GM18867 (cell line): ENCODE measurements around the gene COL2A1.
A peak's percentile ranks its signal among the peaks of the same experiment; 100 is the strongest.

Experiments
- ATAC-seq: cut with Tn5 transposase; IDR thresholded peaks from one replicate; pipeline ENCODE4 v1.9.1; 2021; ENCODE audit warnings: mild to moderate bottlenecking, moderate library complexity; ENCODE audit not compliant: unreplicated experiment

COL2A1 gene

DNA sequence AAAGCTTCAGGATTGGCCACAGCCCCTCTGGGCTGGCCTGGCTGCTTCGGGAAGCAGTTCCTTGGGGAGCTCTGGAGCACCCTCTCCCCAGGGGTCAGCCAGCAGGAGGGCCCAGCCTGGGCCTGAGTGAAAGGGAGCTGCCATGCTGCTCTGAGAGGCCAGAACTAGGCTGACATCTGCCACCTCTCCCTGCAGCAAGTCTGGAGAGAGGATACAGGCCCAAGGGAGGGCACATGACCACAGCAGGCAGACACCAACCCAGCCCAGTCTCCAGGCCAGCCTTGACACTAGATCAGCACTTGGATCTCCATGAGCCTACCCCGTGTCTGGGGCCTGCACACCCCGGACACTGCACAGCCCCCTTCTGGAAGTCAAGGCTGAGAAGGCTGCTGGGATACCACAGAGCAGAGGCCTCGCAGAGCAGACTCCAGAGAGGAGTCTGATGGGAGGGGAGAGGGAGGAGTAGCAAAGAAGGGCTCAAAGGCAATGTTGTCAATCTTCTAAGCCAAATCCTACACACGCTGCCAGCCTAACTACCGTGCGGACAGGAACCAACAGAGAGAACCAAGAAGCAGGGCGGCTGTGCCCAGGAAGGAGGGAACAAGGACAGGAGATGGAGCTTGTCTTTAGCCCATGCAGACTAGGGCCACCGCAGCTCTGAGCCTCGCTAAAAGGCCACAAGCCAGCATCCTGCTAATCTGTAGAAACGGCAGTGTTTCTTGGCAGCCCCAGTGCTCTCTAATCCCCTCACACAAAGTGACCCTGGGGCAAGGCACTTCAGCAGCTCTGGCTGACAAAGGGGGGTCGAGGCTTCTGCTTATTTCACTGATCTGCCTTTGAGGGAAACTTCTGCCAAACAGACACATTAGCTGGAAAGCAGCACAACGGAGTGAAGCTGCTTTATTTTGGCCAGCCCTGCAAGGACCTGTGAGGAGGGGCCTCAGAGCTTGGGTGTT, 12.9 kb downstream of the COL2A1 start:
- no peak for ATAC-seq

DNA sequence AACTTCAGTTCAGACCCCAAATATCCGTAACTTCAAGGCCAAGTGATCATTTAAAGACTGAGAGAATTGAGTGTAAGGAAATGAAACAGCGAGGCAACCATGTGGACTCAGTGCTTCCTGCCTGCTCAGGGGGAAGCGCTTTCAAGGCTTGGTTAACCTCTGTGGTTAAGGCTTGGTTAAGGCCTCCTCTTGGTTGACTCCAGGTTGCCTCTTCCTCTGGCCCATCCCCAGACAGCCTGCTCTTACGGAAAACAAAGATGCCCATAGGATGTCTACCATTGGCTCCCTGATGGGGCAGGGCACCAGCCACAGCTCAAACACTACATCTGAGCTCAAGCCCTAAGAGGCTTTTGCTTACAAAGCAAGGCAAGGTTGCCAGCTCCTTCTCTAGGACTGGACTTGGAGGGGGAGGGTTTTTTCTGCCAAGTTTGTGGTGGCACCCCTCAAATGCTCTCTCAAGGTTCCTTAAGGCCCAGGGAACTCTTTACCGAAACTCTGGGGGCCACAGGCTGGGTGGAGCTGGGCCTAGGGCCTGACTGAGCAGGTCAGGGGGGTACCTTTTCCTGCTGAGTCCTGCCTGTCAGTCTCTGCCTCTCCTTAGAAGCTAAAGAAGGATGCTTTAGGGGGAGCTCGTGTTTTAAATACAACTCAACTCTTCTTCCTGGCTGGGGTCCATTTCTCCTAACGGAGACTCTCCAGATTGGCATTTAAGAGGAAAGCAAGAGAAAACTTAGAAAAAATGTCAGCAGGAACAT, 13.7 kb downstream of the COL2A1 start:
- ATAC-seq, result peak; percentile 90

DNA sequence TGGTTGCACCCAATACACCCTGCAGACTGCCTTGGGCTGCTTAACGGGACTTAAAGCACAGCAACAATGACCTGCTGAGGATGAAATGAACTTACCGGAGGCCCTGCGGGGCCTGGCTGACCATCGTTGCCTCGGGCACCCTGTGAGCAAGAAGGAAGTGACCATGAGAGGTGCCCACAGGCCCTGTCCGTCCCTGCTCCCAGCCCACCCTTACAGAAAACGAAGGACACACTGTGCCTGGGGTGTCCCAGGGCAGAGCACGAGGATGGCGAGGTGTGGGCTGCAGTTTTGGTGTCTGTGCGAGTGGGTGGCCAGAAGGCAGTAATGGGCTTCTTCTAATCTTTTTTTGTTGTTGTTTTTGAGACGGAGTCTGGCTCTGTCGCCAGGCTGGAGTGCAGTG, 14.6 kb downstream of the COL2A1 start:
- ATAC-seq, result no peak

DNA sequence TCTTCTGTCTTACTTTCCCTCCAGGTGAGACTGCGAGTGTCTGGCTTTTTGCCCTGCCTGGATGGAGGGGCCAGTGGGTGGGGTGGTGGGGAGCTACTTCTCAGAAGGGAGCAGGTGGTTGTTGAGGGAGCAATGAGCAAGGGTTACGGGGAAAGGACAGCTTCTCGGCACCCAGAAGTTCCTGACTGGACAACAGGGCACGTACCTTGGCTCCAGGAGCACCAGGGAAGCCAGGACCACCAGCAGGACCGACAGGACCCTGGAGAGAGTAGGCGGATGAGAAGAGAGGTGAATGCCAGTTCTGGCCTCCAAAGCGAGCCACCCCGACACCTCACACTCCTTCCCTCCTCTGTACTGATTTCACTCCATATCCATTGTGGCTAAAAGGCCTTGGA, 15.3 kb downstream of the COL2A1 start:
- ATAC-seq, result no peak

DNA sequence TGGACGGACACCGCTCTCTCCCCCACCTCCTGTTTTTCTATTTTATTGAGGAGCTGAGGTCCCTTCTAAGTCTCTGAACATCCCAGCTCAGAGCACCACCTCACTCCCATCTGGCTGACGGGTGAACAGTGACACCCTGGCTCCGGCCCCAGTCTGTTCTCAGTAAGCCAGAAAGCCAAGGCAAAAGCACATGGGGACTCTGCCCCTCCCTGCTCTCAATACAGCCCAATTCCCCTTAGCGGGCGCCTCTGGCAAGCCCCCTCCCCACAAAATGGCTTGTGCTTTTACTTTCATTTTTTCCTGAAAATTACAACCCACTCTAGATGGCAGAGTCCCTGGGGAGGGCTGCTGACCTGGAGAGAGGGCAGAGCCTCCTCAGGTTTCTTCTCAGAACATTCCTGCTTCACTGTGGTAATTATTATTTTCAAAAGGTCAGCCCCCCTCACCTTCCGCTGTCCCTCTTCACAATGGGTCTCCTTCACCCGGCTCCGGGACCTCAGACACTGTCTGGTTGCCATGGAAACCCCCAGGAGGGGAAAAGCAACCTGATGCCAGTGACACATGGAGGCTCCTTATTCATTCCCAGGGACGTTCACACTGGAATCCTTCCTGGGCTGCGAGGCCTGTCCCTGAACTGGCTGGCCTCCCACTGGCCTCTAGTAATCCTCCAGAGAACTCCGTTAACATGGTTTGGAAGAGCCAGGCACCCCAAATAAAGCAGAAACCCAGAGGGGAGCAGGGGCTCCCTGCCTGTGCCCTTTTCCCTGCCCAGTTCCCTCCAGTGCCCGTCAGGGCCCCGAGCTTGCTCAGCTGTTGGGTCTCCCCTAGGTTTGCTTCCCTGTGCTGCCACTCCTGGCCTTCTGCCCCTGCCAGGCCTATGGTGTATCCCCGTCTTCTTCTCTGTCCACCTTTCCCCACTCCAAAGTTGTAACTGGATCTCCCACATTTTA, 15.9 kb downstream of the COL2A1 start:
- no peak for ATAC-seq

DNA sequence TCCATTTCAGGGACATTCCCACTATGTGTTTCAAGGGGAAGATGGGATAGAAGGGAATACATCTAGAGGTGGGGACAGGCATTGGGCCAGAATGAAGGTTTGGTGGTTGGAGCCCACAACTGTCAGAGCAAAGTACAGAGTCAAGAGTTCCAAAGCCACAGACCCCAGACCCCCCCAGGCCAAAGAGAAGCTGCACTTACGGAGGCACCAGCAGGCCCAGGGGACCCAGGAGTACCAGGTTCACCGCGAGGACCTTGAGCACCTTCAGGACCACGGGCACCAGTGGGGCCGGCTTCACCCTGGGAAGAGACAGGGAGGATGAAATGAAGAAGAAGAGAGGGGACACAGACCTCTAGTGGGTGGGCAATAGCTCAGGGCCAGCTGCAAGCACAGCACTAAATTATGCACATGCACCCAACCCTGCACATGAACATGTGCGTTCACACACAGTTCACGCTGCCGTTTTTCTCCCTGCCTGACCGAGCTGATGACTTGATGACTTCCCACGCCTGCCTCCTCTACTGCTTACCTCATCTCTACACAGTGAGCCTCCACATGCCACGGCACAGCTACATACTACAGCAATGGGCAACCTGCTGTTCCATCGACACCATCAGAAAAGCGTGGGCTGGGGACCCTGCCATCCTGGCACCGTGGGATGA, 16.7 kb downstream of the COL2A1 start:
- ATAC-seq, result no peak

DNA sequence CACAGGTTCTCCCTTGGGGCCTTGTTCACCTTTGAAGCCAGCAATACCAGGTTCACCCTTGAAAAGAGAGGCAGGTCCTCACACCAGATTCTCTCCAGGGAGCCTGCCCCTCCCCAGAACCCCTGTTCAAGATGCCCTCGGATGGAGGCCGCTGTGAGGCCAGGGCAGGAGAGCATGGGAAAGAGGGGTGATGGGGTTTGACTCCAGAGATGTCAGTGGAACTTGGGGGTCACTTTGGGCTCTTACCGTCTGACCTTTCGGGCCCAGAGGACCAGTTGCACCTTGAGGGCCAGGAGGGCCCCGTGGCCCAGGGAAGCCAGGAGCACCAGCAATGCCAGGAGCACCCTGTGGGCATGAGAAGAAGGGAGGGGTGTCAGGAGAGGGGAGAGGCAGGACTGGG, 17.4 kb downstream of the COL2A1 start:
- no peak for ATAC-seq

DNA sequence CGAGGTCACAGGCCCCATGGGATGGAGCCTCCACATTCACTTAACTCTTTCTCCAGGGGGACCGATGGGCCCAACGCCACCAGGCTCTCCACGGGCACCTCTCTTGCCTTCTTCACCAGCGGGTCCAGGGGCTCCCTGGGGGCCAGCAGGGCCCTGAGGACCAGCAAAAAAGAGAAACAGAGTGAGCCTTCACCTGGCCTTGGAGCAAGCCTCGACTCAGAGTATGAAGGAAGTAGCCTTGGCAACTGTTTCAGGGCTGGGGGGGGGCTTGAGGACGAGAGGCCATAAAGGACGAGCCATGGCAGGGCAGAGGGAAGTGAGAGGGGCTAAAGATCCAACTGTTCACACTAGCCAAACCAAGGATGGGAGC, 18.0 kb downstream of the COL2A1 start:
- ATAC-seq, result no peak

DNA sequence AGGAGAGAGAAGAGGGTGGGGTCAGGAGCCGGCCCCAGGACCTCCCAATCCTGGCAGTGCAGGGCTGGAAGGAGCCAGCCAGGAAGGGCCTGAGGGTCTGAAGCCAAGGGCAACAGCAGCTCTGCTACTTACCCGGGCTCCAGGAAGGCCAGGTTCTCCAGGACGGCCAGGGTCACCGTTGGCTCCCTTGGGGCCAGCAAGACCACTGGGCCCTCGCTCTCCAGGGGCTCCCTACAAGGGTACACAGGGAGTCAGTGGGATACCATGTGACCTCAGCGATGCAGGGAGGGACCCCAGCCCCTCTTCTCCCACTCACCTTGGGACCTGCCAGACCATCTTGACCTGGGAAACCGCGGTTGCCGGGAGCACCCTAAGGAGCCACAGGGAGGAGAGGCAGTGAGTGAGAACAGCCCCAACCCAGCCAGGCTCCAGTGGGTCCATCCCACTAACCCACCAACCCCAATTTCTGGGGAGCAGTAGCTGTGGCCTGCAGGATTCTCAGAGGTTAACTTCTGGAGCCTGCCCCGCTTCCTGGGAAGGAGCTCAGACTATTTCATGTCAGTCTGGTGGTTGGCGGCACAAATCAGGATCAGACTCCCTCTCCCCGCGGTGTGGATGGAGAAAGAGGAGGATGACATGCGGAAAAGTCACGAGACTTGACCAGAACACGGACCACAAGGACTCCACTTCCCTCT, 18.5 kb downstream of the COL2A1 start:
- ATAC-seq, result no peak

DNA sequence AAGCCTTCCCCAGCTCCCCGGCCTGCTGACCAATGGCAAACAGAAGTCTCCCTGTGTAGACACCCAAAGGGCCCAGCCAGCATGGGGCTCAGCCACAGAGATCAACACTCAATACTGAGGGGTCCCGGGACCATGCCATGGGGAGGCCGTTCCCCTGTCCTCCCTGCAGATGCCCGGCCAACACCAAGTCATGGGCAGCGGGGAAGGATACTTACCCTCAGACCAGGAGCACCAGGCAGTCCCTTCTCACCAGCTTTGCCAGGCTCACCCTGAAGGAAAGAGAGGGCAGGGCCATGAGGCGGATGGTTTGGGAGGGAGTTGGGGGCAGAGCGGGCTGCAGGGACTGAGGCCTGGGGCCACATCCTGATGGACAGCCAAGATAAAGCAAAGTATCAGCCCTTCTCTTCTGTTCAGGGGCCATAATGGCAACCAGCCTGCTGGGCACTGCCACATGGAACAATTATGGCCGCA, 19.9 kb downstream of the COL2A1 start:
- ATAC-seq, result no peak

DNA sequence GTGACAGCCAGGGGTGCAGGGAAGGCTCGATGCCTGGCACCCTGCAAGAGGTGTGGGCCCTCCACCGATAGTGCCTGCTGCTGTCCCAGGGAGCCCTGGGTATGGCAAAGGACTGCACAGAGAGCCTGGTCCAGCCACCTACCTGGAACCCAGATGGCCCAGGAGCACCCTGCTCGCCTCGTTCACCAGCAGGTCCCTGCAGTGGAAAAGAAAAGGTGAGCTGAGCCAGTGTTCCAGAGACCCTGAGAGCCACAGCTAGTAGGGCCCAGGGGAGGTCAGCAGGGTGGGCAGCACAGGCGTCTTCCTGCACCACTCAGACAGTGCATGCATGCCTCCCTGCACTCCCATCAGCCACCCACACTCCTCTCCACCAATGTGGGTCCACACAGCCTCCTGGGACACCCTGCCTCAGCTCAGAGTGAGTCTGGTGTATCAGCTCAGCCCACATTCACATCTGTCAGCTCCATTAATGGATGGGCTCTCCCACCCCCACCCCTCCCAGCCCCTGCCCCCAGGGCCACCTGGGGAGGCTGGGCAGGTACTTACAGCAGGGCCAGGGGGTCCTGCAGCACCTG, 20.6 kb downstream of the COL2A1 start:
- no peak for ATAC-seq

DNA sequence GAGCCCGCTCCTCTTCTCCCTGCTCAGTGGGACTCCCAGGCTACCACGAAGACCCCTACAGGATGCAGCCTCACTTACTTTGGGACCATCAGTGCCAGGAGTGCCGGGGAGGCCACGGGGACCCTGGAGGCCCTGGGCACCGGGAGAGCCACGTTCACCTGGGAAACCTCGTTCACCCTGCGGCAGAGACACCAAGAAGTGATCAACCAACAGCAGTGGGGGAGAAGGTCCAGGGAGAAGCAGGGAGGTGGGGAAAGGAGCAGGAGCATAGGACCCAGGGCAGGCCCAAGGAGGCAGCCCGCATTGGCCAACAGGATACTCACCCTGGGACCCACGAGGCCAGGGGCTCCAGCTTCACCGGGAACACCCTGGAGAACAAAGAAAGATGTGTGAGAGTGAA, 21.5 kb downstream of the COL2A1 start:
- ATAC-seq, result no peak

DNA sequence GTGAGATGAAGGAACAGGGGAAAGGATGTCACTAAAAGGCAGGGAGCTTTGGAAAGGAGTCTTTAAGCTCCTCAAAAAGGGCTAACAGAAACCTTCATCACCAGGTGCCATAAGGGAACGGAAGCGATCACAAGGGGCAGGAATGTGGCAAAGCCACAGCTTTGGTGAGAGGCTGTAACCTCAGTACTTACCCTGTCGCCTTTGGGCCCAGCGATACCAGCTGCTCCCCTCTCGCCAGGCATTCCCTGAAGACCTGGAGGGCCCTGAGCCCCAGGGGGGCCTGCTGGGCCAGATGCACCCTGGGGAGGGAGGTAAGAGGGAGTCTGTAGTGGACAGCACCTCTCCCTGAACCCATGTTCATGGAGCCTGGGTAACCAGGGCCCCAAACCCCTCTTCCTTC, 22.0 kb downstream of the COL2A1 start:
- ATAC-seq, result no peak

DNA sequence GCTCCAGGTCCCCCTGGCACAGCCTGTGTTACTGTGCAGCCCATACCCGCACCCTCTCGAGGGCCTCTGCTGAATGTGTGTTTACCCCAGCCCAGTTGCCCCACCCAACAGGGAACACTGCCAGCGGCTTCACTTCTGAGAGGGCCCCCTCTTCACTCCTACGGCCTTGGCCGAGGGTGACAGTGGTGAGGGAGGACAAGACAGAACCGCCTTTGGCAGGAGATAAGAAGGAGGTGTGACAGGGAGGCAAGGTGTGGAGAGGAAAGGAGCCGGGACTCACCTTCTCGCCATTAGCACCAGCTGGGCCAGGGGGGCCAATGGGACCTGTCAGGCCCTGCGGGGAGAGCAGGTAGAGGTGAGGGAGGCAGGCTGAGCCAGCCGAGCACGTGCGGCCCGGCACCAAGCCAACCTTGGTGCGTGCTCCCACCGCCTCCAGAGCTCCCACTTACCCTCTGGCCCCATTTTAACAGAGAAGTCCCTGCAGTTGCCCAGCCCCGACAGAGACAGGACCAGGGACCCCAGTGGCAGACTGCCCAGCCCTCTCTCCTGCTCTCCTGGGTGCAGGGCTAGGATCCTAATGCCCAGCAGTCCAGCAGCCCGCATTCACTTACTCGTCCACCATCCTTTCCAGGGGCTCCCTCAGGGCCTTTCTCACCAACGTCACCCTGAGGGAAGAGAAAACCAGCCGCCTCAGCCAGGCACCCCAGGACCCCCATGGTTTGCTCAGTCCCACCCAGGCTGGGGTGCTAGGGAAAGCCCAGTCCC, 22.6 kb downstream of the COL2A1 start:
- ATAC-seq, result no peak

DNA sequence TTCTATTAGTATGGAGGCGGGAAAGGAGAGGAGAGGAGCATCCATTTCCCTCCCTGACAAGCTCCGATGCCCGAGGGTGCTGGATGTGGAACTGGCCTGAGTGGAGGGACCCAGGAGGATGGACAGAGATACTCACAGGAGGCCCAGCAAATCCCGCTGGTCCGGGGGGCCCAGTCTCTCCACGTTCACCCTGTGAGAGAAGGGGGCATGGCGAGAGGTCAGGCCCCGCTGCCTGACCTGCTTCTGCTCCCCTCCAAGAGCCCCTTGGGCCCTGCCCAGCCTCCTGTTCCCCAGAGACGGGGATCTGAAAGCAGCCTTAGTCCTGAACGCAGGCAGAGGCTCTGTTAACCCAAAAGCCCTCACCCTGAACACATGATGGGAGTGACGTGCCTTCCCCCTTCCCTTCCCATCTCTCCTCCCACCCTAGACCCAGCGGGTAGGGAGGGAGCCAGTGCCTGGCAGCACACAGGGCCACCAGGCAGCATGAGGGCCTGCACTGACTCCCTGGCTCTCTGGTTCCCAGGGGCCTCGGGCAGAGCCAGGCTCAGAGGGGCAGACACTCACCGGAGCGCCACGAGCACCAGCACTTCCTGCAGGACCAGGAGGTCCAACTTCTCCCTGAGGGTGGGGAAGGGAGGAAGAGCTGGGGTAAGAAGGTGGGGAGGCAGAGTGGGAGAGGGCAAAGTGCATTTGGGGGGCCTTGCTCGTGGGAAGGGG, 23.3 kb downstream of the COL2A1 start:
- no peak for ATAC-seq

DNA sequence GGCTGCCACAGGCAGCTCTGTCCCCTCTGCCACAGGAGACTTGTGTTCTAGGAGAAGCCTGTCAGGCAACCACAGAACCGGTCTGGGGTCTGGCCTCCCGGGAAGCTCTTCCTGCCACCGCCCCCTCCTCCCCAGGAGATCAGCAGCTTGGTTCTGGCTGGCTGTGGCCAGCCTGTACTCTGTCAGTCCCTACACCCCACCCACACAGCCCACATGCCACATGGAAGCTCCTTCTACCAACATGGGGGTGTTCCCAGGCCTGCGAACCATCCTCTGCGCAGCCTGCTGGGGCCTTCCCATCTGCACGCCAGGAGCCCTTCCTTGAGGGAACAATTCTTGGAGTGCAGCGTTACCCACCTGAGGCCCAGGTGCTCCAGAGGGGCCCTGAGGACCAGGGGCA, 24.1 kb downstream of the COL2A1 start:
- no peak for ATAC-seq

DNA sequence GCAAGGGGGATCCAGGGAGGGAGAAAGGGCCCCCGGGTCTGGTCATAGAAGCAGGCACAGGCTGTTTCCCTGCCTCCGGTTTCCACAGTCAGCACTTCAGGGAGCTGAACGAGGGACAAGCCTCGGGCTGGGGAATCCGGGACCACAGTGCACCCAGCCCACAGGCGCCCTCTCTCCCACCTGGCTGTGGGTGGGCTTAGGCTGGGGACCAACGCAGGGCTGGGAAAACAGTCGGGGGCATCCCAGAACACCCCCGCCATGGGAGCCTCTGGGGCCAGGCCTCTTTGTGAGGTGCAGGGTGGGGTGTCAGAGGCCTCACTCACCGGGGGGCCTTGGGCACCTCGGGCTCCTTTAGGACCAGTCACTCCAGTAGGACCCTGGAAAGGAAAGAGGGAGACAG, 24.6 kb downstream of the COL2A1 start:
- no peak for ATAC-seq

DNA sequence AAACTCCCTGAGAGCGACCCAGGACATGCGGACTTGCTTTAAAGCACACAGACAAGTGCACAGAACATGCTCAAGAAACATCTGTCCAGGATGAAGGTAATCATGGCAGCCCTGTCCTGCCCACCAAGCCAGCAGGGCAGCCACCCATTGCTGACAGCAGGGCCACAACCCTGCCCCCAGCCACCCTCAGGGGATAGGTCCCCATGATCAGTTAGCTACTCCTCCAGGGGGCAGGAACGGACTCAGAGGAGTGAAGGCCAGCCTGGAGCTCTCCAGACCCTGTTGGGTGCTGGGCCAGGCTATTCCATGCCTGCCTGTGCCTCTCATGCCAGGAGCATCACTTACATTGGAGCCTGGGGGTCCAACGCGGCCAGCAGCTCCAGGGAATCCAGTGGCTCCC, 25.1 kb downstream of the COL2A1 start:
- no peak for ATAC-seq
